ENCODE data around the gene YIPF1.

GRCh38 chr1:53906121-53906520 lies 16.5 kb upstream of the YIPF1 start:
- TF ChIP-seq, protein P1, sequence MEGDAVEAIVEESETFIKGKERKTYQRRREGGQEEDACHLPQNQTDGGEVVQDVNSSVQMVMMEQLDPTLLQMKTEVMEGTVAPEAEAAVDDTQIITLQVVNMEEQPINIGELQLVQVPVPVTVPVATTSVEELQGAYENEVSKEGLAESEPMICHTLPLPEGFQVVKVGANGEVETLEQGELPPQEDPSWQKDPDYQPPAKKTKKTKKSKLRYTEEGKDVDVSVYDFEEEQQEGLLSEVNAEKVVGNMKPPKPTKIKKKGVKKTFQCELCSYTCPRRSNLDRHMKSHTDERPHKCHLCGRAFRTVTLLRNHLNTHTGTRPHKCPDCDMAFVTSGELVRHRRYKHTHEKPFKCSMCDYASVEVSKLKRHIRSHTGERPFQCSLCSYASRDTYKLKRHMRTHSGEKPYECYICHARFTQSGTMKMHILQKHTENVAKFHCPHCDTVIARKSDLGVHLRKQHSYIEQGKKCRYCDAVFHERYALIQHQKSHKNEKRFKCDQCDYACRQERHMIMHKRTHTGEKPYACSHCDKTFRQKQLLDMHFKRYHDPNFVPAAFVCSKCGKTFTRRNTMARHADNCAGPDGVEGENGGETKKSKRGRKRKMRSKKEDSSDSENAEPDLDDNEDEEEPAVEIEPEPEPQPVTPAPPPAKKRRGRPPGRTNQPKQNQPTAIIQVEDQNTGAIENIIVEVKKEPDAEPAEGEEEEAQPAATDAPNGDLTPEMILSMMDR (IDR thresholded peaks at IDR 0.05; ENCODE audit: low read length), result no peak
- TF ChIP-seq EZH2phosphoT487 (IDR thresholded peaks at IDR 0.05; ENCODE audit: low read length), result no peak
- TF ChIP-seq EZH2 (optimal IDR thresholded peaks at IDR 0.05; ENCODE audit: low read depth, low read length), result no peak
